Cardiac septum (tissue), 1 donor: ENCODE measurements around the gene ZC3H8. TPM values are rescaled to one million over a fixed set of nuclear protein-coding genes. Genes with fewer than 3 reads are reported as not detected.
"Not testable (repeated sequence)": the region's sequence is repeated elsewhere in the genome, so short reads cannot be mapped to it uniquely, and the experiment has no call there.

Experiments
- DNase-seq: peaks from one replicate; pipeline ENCODE4 v3.0.0-alpha.2; 2020; ENCODE audit warnings: low spot score
- intact Hi-C: fragments of 100-400 bp; cut with DNase I; formaldehyde crosslinking; loops from one replicate; pipeline ENCODE4 v1.14.0; 2022
- long read RNA-seq: library from polyadenylated mRNA; unstranded; transcript quantifications from one replicate; pipeline ENCODE4 v2.0.0, GENCODE V29; 2021
- total RNA-seq: library from RNA; stranded (reverse); fragmentation: NEBNext Ultra II Directional; extraction: Animal tissue kit (Norgen Biotek cat#: 25700); gene quantifications from one replicate; pipeline ENCODE4 v1.2.1, GENCODE V29; 2021
- donor health status: DM: no; HTN: no; CAD: no.

ZC3H8 gene
- 9.6 TPM for total RNA-seq
- long read RNA-seq, transcript ZC3H8-201 (9 exons, 1,601 nt) = major isoform, 6 of 9 reads
- long read RNA-seq, partial matches to known transcripts = 3 of 9 reads
- long read RNA-seq, other reads (novel, unspliced or antisense) = 0 of 9 reads

DNA sequence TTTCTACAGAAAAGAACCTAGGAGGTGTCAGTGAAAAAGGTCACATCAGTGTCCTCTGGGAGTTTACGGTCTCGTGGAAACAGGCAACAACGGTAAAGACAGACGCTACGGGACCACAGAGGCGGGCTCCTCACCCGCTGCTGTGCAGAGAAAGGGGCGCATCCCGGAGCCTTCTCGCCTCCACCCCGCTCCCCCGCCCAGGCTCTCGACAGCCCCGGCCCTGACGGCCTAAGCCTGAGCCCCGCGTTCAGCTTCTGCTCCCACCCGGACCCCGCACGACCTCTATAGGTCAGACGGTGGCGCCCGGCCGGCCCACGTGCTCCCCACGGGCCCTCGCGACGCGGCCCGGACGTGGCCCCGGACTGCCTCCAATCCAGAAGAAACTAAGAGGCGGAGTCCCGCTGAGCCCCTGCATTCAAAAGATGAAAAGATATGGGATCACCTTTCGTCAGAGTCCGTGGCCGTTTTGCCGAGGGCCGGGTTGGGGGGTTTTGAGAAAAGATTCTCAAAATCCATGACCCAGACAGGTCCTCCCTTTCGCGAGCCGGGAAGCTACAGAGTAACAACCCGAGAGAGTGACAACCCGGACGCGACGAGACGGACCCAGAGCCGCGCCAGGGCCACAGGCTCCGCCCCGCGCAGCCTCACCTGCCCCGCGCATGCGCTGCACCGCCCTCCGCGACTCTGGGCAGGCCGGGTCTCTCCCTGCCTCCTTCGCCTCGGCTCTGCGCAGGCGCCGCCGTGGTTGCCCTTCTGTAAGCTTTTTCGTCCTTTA is at the start of gene ZC3H8:
Gene ZC3H8, minus strand, starts transcription at position 577 of the 775 bp plus-strand sequence. Its CDS starts 61 bp downstream, at position 516.
- DNase-seq = peak; percentile 98
- intact Hi-C loops = loop anchor here (2.0 to 5.0 kb wide), 5 partner anchors 20 to 357 kb away; partner anchors contain the start of genes CHCHD5, MERTK and ZC3H6

DNA sequence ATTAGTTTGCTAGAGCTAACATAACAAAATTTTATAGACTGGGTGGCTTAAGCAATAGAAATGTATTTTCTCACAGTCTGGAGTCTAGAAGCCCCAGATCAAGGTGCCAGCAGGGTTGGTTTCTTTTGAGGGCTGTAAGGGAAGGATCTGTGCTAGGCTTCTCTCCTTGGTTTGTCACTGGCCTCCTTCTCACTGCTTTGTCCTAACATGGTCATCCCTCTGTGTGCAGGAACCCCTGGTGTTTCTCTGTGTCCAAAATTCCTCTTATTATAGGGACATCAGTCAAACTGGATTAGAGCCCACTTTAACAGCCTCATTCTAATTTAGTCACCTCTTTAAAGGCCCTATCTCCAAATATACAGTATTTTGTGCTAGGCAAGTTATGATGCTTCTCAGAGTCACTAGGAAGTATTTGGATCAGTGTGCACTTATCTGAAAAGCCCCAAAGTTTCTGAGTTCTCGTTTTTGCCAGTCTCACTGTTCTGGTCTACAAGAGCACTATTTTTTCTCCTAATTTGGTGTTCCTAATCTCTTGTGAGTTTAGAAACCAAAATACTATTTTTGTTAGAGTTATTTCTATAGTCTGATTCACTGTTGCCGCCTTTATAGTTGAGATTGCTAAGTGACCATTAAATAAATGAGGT is 49.6 kb upstream of the ZC3H8 start:
- no peak for DNase-seq
- intact Hi-C loops = no loop called here

DNA sequence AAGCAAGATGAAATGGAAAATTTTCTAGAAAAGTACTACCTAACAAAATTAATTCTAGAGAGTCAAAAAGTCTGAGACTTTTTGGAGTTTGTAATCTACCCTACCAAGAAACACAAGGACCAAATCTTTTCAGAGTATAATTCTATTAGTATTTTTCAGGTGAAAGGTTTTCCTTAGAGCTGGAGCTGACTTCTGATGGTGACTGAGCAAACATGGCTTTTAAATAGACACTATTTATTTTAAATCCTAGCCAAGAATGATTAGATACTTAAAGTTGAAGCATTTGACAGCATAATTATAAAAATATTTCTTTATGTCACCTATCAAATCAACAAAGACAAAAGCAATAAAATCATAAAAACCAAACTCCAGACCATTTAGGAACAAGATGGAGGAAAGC is 47.1 kb upstream of the ZC3H8 start:
- DNase-seq = no peak
- intact Hi-C loops = no loop called here

DNA sequence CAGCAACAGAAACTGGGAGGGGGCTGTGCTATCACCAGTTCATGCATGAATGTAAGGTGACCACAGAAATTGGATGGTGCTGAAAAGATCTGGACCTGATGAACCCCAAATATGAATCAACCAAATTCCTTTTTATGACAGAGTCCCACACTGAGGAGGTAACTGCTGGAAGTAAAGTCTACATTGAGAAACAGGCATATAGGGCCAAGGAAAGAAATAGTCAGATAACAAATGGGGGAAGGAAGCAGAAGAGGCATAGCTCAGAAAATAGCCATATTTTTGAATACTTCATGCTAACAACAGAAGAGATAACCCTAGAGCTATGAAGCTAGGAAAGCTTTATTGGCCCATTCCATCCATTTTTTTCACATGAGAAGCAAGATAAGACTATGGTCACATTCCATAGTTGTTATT is 46.3 kb upstream of the ZC3H8 start:
- DNase-seq = no peak
- intact Hi-C loops = no loop called here

DNA sequence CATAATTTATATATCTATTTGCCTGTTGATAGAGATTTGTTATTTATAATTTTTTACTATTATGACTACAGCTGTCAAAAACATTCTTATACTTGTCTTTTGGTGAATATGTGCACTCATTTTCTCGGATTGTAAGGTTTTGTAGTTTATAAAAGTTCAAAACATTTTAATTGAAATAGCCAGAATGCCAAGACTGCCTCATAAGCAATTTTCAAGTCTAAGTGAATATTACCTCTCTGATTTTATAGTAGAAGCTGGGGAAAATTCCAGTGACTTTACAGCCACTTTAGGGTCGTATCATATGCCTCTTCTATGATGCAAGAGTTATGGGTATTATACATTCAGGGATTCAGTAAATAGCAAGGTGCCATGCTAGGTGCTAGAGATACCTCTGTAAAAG is 41.6 kb upstream of the ZC3H8 start:
- no peak for DNase-seq
- intact Hi-C loops = no loop called here

DNA sequence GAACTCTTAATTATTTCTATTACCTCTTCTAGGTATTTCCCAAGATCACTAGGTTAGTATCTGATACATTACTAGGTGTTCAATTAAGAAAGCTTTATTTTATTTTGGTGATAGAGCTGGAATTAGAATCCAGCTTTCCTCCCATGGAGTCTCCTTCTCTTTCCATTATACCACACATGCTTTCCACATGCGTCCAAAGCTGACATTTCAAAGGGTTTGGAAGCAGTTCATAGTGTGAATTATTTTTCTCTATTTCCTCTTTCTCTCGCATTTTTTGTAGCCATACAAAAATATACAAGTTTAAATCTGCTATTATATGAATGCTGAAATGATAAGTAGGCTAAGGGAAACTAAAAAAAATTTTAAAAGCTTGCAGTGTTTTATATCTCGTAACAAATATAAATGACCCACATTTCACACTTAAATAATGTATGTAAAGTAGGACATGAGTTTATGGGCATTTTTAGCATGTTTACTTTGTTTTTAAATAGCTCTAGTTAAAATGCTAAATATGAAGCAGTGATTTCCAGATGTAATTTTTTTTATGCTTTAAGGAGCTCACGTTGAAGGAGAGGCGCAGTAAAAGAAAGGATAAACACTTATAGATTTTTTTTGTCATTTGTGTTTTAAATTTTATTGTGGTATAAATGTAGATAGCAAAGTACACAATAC is 40.7 kb upstream of the ZC3H8 start:
- no peak for DNase-seq
- intact Hi-C loops = no loop called here

DNA sequence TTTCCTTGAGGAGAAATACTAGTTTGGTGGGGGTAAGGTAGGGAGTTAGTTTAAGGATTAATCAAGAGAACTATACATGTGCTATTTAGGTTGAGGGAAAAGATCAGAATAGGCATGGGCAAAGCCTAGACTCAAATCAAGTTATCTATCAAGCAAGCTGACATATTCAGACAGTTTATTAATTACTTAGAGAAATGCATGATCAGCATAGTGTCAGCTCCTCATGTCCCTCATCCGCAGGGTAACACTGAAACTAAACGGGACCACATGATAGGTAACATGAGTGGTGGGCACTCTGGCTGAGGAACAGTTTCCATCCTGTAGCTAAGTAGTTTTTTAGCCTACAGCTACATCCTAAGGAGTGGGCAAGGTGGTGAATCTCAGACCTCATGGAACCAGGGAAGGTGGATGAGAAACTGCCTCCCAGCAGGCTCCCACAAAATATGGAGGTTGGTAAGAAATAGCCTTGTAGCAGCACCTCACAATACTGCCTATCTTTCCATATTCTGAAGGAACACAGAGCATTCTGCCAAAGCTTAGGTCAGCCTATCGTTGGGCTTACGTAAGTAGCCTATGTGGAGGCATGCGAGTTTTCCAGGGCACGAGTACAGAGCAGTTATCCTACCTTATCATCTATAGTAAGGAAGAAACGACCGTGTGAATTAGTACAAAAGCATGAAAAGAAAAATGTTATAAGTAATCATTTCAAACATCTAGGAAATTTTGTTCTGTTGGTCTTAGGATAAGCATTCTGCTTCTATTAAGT is 39.0 kb upstream of the ZC3H8 start:
- intact Hi-C loops = no loop called here
- no peak for DNase-seq

DNA sequence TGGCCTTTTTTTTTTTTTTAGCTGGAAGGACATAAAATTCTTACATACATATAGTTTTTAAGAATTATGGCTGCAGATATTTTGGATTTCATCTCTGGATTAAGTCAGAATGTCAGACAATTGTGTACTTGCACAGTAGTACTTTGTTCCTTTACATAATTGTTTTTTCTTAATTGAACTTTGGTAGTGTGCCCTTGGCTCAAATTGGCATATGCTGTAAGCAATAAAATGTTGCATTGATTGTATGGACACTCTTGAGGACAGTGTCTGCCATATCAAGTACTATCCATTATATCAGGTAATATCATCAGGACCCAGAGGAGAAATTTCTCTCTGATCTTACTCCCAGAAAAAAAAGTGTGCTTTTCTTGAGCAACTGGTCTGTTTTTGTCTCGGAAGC is 35.8 kb upstream of the ZC3H8 start:
- intact Hi-C loops = no loop called here
- no peak for DNase-seq

DNA sequence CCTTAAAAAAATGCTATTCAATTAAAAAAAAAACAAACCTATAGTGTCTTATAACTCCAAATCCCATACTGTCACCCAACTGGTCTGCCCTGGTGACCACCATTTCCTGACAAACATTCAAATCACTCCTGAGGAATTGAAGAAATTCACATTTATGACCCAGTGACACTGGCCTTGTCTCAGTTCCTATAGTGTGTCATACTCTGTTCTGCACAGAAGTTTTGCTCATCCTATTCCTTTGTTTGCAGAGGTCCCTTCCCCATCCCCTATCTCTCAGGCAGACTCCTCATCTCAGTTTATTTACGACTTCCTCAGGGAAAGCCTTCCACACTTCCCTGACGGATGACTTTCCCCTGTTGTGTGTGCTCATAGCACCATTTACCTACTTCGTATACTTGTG is 35.2 kb upstream of the ZC3H8 start:
- DNase-seq = no peak
- intact Hi-C loops = no loop called here

DNA sequence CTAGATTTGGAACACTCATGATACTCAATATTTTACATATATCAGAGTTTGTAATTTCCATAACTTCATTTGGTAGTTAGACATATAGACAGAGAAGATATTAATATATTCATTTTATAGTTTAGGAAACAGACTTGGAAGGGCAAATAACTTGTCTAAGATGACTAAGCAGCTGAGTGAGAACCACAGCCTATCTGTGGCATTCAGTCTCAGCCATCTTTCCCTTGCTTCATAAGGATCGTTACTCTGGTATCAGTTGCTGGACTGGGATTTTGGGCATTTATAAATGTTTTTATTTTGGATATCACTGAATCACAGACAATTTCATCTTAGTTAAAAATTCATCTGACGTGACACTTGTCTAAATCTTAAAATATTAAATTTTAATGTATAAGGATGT is 28.7 kb upstream of the ZC3H8 start:
- intact Hi-C loops, DNase-seq: not testable (repeated sequence)

DNA sequence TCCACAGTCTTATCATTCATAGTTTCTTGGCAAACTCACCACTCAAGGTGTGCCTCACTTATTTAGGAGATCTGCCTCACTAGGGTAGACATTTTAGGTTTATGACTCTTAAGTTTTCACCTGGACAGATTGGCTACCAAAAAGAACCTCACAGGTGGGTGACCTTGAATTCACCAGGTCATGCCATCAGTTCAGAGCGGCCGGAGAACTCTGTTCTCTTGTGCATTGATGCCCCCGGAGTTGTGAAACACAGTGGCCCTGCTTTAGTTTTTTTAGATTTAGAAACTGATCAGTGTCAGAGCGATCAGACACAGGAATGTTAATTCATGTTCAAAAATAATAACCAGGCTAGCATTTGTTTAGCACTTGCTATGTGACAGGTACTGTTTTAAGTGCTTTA is 27.2 kb upstream of the ZC3H8 start:
- DNase-seq, intact Hi-C loops: not testable (repeated sequence)

DNA sequence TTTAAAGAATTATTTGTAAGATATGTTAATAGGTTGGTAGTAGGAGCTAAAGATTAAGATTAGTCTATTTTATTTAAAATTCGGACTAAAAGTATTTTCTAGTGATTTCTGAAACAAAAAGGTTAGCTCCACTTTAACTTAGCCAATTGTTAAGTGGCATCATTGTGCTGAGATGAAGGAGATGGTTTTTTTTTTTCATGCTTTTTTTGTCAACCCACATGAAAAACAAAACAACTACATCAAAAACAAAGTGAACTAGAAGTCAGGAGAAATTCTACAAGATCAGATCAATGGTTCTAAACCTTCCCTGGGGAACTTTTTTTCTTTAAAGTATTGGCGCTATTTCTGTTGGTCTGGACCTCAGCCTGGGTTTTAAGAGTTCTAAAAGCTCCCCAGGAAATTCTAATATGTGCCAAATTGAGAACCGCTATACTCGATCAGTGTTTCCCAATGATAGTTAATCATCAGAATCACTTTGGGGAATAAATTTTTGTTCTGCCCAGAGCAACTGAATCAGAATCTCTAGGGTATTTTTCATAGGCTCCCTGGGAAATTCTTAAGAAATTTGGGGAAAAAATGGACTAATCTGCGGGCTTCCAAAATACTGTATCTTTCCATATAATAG is 22.9 kb upstream of the ZC3H8 start:
- intact Hi-C loops = no loop called here
- no peak for DNase-seq

DNA sequence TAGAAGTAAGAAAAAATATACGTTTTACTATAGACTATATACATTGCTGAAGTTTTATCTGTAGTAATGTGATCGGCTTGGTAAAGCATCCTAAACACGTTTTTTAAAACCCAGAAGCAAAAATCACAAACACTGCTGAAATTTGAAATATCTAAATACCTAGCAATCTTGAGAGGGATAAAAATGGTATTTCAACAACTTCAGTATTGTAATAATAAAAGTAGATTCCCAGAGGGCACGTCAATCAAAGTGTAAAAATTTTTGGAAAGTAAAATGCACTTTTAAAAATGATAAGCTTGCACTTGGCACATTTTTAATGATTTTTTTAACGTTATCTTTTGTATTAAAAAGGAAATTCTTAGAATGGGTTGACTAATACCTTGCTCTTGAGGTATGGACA is 22.1 kb upstream of the ZC3H8 start:
- intact Hi-C loops = no loop called here
- DNase-seq = no peak

DNA sequence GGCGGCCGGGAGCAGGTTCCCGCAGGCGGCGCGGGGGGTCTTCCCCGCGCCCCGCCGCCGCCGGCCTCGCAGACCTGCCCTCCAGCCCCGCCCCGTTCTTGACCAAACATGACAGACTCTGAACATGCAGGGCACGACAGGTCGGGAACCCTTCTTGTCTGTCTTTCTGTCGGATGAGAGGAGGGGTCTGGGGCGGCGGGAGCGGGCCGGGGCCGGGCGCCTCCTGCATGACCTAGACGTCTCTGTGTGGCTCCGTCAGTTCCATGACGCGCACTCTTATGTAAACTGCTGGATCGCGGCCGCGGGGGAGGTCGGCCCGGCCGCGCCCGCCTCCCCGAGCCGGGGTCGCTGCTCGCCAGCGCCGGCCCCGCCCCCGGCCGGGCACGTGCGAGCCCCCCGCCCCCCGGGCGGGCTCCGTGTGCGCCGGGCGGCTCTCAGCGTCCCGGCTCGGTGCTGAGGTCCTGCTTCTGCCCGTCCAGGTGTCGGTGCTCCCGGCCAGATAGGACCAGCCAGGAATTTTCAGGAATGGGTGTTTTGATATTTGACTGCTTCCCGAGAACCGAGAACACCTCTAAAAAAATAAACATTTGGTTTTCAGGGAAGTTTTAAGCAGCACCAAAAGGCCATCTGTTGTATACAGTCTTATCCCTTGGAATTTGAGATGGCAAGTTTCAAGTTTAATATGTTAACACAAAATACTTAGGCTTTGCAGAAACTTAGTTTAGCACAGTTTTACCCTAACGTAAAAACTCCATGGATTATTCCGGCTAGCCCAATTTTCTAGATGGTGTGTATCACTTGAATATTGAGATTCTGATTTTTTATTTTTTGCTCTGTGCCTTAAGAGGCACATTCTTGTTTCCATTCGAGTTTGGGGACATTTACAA is 21.3 kb upstream of the ZC3H8 start:
- peak; percentile 92 for DNase-seq
- intact Hi-C loops = loop anchor here (1.0 to 2.0 kb wide), 2 partner anchors 21 to 220 kb away; partner anchors contain the start of gene ZC3H8

DNA sequence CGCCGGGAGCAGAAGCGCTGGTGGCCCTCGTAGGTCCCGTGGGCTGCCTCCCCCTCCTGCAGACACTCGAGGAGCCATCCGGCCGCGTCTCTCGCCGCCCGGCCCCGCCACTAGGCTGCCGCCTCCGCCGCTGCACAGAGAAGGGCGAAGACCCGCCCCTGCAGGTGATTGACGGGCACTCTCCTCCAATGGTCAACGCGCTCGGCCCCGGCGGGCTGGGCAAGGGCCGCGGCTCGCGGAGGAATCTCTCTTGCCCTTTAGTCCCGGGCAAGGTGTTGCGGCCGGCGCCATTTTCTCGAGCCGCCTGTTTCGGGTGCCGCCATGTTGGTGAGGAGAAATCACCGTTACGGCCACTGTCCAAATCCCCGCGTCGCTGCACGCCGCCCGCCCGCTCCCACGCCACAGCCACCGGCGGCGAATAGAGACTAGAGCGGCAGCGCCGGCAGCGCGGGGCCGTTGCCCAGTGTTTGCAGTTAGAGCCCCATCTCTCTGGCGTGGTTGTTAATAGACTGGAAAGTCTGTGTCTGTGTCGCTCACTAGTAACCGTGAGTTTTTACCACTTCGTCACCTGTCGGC is 20.6 kb upstream of the ZC3H8 start, which contains the start of gene ZC3H6:
Gene ZC3H6, plus strand, starts transcription at position 287 of the 576 bp plus-strand sequence. CDS start 398 bp downstream, outside the sequence.
- DNase-seq = peak; percentile 100
- intact Hi-C loops = loop anchor here (1.0 to 2.0 kb wide), 2 partner anchors 21 to 219 kb away; partner anchors contain the start of gene ZC3H8

DNA sequence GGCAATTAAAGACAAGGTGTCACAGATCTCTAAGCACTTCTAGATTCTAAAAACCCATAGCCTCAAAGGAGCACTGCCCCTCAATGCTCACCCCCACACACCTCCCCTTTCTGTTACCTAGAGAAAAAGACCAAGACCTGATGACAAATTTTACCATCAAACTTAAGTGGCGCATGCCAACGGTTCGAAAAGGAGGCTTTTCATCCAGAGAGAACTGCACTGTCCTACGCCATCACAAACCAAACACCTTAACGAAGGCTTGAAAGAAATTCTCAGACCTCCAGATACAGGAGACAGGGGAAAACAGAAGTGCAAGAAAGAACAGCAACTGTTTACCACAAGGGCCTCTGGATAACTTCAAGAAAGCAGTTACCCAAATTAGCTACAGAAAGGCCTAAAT is 18.5 kb upstream of the ZC3H8 start:
- DNase-seq = no peak
- intact Hi-C loops = no loop called here

DNA sequence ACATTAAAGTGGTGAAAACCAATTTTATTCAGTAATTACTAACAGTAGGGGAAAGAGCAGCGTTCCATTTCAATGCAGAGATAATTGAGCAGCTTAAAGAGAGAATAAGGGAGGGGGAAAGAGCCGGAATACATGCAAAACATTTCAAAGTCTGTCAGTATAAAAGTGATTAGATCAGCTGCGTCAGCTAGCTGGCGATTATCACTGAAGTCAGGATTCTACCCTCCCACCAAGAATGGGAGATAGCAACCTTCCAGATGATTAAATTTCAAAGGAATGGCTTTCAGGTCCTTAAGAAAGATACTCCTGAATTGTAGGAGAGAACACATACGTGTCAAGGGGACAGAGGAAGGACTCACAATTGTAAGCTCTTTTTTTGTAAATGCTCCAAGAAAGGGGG is 17.8 kb upstream of the ZC3H8 start:
- intact Hi-C loops = no loop called here
- DNase-seq = no peak

DNA sequence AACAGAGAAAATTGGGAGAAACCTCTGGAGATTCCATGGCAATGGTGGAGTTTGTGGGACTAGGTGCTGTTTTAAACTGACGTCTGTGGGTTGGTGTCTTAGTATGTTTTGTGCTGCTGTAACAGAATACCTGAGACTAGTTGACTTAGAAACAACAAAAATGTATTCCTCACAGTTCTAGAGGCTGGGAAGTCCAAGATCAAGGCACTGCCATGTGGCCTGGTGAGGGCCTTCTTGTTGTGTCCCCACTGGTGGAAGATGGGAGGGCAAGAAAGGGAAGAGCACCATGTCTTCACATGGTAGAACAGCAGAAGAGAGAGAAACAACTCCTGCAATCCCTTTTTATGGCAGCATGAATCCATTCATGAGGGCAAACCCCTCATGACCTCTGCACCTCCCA is 13.7 kb upstream of the ZC3H8 start:
- no peak for DNase-seq
- intact Hi-C loops = no loop called here
